Liver (tissue), 3 donors: ENCODE measurements around the gene NPNT.
A peak's percentile ranks its signal among the peaks of the same experiment; 100 is the strongest.

Experiments
- EGR1 ChIP-seq, 2 donors: IDR thresholded peaks; 2 replicates each; pipeline ENCODE4 v1.6.1; 2016 to 2018; ENCODE audit warnings: antibody characterized with exemption in 2 of 2, low read depth in 2 of 2
- GABPA ChIP-seq, 2 donors: IDR thresholded peaks in 1 of 2; conservative IDR thresholded peaks in 1 of 2; 2 replicates each; pipeline ENCODE4 v1.6.1; 2016; ENCODE audit warnings: antibody characterized with exemption in 2 of 2, mild to moderate bottlenecking in 1 of 2, moderate library complexity in 1 of 2
- MAX ChIP-seq: IDR thresholded peaks from 2 replicates; pipeline ENCODE4 v1.6.1; 2016; ENCODE audit warnings: antibody characterized with exemption
- RAD21 ChIP-seq, 2 donors: IDR thresholded peaks; 2 replicates each; pipeline ENCODE4 v1.6.1; 2016; ENCODE audit warnings: antibody characterized with exemption in 2 of 2, mild to moderate bottlenecking in 2 of 2
- TF ChIP-seq, protein P1 (sequence below): fragments of 150-350 bp; IDR thresholded peaks from 2 replicates; pipeline ENCODE4 v1.5.1; 2017; ENCODE audit warnings: improper control_type of control experiment, low read depth, low read length; ENCODE audit not compliant: missing input control
- TF ChIP-seq, protein P2 (sequence below): IDR thresholded peaks from 2 replicates; pipeline ENCODE4 v1.6.1; 2016; ENCODE audit warnings: antibody characterized with exemption
- donor health status: healthy.
- donor health status: healthy.

DNA sequence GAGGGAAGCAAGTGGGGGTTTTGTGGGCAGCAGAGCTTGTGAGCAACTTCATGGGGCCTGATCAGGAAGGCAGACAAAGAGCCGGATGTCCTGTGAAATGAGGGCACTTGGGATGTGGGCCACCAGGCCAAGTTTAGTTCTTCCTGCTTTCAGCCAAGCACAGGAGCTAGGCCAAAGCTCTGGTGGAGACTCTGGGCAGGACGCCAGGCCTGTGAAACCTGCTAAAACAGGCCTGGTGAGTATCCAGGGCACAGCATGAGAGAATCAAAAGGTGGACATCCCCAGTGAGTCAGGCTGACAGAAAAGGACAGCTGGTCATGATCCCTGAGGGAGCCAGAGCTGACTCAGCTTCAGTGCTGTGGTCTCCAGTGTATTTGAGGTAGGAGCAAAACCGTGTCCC is 95.7 kb downstream of the NPNT start:
- TF ChIP-seq, protein P1, sequence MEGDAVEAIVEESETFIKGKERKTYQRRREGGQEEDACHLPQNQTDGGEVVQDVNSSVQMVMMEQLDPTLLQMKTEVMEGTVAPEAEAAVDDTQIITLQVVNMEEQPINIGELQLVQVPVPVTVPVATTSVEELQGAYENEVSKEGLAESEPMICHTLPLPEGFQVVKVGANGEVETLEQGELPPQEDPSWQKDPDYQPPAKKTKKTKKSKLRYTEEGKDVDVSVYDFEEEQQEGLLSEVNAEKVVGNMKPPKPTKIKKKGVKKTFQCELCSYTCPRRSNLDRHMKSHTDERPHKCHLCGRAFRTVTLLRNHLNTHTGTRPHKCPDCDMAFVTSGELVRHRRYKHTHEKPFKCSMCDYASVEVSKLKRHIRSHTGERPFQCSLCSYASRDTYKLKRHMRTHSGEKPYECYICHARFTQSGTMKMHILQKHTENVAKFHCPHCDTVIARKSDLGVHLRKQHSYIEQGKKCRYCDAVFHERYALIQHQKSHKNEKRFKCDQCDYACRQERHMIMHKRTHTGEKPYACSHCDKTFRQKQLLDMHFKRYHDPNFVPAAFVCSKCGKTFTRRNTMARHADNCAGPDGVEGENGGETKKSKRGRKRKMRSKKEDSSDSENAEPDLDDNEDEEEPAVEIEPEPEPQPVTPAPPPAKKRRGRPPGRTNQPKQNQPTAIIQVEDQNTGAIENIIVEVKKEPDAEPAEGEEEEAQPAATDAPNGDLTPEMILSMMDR: no peak
- TF ChIP-seq MAX (no peak), RAD21 (IDR thresholded peaks at IDR 0.05) (peak in 1 of 2 donors; percentile 17), EGR1 (IDR thresholded peaks at IDR 0.05; ENCODE audit: low read depth in 2 of 2) (no peak), GABPA (IDR thresholded peaks at IDR 0.05 in 1 of 2, conservative IDR thresholded peaks at IDR 0.05 in 1 of 2) (no peak)
- TF ChIP-seq, protein P2, sequence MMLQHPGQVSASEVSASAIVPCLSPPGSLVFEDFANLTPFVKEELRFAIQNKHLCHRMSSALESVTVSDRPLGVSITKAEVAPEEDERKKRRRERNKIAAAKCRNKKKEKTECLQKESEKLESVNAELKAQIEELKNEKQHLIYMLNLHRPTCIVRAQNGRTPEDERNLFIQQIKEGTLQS: no peak
